Bone marrow (tissue), 2 donors: ENCODE results near the gene GAB2.

Source experiments
- DNase-seq, 2 donors: peaks; one replicate each; lab custom pipeline; 2025; lab: John Stamatoyannopoulos, UW

The GAB2 gene

GRCh38 chr11:78427615-78428265 is 10.1 kb upstream of the GAB2 start:
- DNase-seq = peak; percentile 16 to 30

DNA sequence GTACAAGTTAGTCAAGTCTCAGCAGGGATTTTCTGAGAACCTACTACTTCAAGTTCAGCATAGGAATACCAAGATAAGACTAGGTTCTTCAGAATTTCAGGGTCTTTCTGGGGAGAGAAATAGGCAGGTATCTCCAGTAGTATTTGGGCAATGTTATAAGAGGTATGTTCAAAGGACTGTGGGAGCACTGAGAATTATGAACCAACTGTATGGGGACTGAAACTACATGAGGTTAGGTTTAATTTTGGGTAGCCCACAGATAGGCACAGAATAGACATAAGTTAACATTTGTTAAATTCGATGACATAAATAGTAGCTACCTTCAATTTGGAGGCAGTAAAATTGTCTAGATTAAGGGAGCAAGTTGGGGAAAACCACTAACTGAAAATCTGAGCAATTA is 9.2 kb upstream of the GAB2 start:
- no peak for DNase-seq

- DNase-seq = no peak
Measured at GRCh38 chr11:78425399-78426070, 7.9 kb upstream of the GAB2 start.

GRCh38 chr11:78424334-78425270 is 7.0 kb upstream of the GAB2 start:
- peak; percentile 9 to 67 for DNase-seq

DNA sequence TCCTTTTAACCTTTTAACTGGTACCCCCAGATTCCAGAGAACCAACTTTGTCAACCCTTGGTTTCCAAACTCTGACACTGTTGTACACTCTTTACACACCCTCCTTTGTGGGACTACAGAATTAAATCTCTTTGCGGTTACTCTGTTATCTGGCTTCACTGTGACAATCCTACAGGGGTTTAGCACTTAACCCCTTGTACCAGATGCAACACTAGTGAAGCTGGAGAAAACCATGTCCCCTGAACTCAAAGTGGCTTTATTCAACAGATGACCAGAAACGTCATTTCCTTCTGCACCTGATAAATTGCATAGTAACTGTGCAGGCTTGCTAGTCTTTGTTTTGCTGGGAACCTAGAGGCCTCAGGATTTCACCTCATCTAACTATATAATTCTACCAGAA is 5.6 kb upstream of the GAB2 start:
- no peak for DNase-seq

DNA sequence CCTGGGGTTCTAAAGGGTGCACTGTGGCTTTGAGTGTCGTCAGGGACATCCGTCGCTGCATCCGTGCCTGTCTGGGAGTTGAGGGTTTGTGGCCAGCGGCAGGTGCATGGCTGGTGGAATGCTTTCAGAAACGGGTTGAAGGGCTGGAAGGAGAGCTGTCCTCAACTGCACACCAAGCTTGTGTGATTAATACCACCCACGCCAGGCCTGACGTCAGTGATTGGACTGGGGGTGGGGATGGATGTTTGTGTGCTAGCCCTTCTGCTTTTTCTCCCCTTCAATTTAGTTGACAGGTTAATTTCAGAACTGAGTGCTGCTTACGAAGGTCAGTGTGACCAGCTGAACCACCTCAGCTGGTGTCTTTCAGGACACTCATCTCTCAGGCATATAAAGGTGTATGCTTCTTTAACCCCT is 3.2 kb upstream of the GAB2 start:
- DNase-seq = peak; percentile 70 to 76

- peak in 1 of 2 donors; percentile 28 for DNase-seq
Measured at GRCh38 chr11:78420255-78420764, 2.7 kb upstream of the GAB2 start.

DNA sequence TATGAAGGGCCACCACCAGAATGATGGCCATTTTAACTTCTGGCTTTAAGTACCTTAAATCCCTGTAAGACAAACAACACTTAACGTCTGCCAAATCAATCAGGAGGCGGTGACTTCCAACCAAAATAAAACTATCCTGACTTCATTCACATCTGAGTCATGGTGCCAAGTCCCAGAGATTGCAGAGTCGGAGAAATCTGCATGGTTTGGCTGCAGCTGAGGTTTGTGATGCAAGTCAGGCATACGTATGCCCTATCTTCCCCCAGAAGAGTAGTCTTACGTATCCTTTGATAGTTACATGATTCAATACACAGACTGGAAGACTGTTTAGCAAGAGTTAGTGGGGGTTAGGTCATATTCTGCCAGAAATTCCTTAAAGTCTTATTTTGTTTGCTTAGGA is 1.7 kb upstream of the GAB2 start:
- peak in 1 of 2 donors; percentile 21 for DNase-seq

- no peak for DNase-seq
Measured at GRCh38 chr11:78418584-78419211, 1.1 kb upstream of the GAB2 start.

GRCh38 chr11:78417888-78418583 is 416 bp upstream of the GAB2 start:
- DNase-seq = peak in 1 of 2 donors; percentile 55

DNA sequence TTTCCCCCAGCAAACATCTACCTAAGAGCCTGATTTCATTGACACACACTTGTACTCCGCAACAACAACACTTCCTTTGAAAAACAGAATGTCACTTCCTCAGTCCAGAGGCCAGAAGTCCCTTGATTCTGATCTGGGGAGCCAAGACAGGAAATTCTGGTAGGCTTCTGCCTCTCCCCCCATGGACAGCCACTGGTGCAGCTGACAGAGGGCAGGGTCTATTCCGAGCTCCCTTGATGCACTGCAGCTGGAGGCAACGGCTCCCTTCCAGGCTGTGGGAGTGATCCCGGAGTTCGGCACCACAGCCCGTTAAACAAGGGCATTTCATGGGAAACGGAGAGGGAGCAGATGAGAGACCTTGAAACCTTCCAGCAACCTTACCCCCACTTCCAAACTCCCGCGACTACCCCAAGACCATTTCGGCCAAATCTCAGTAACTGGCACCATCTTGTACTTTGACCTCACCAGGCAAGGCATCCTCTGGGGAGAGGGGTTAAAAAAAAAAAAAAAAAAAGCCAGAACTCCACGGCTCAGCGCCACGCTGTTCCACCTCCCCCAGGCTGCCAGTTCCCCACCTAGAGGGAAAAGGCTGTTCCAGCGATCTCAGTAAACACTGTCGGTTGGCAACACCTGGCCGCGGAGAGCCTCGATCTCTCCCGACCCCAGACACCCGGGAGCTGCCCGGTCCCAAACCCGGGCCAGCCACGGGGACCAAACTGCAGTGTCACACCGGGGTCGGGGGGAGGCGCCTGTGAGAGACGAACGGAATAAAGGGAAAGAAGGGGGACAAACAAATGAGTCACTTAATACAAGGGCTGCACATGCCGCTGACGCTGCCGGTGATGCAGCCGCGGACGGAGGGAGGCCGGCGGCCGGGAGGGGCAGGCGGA is 1.1 kb downstream of the GAB2 start:
- DNase-seq = peak; percentile 68 to 91

DNA sequence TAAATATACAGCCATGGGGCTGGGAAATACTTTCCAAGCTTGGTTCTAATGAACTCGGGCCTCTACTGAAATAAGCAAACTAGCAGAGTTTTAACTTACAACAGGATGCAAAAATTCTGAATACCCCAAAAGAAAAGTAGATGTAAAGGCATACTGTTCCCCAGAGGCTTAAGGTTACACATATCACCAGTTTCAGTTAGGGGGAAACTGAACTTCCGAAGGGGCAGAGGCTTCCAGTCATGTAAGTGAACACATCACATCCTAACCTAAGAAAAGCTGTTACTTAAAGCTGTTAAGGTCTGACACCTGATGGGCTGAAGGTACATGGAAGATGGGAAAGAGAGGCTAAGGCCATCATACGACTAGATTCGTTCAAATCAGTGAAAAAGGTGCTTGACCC is 2.3 kb downstream of the GAB2 start:
- no peak for DNase-seq

- no peak for DNase-seq
Measured at GRCh38 chr11:78414321-78415051, 3.1 kb downstream of the GAB2 start.

- no peak for DNase-seq
Measured at GRCh38 chr11:78408619-78409018, 9.0 kb downstream of the GAB2 start.

DNA sequence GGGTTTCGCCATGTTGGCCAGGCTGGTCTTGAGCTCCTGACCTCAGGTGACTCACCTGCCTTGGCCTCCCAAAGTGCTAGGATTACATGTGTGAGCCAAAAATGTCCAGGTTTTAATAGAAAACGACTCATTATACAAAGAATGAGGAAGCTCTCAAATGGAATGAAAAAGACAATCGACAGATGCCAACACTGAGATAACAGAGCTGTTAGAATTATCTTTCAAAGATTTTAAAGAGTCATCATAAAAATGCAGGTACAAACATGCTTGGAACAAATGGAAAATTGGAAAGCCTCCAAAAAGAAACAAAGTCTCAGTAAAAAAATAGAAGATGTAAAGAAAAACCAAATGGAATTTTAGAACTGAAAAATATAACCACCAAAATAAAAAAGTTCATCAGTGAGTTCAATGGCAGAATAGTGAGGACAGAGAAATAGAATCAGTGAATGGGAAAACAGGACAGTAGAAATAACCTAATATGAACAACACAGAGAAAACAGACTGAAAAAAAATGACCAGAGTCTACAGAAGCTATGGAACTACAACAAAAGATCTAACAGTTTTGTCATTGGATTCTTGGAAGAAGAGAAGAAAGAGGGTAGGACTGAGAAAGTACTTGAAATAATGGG is 10.9 kb downstream of the GAB2 start:
- no peak for DNase-seq

- DNase-seq = no peak
Measured at GRCh38 chr11:78405805-78406204, 11.8 kb downstream of the GAB2 start.

- no peak for DNase-seq
Measured at GRCh38 chr11:78403781-78404180, 13.8 kb downstream of the GAB2 start.

DNA sequence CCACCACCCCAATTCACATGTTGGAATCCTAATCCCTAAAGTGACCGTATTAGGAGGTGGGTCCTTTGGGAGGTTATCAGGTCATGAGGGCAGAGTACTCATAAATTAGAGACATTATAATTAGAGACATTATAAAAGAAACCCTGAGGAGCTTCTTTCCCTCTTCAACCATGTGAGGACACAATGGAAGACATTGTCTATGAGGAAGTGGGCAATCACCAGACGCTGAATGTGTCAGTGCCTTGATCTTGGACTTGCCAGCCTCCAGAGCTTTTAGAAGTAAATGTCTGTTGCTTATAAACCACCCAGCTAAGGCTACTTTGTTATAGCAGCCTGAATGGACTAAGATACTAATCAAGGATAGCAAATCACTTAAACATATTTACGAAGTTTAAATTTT is 14.8 kb downstream of the GAB2 start:
- no peak for DNase-seq

- DNase-seq = no peak
Measured at GRCh38 chr11:78400702-78401101, 16.9 kb downstream of the GAB2 start.
